Epithelial cell of esophagus (primary cell): ENCODE results near the gene BDKRB2.

ENCODE experiments used
- DNase-seq: peaks from one replicate; pipeline ENCODE4 v3.0.0; 2010; ENCODE audit warnings: low read depth
- H3K4me3 ChIP-seq: 2 replicates; pipeline ENCODE4 v1.5.1; 2011; ENCODE audit warnings: mild to moderate bottlenecking, low read length, control low read depth
- TF ChIP-seq, protein P1 (sequence below): IDR thresholded peaks from 2 replicates; pipeline ENCODE4 v1.5.1; 2011; ENCODE audit warnings: low read depth, mild to moderate bottlenecking, low read length, control low read depth, inconsistent platforms; ENCODE audit not compliant: insufficient read depth; ENCODE audit errors: missing control alignments

The BDKRB2 gene

DNA sequence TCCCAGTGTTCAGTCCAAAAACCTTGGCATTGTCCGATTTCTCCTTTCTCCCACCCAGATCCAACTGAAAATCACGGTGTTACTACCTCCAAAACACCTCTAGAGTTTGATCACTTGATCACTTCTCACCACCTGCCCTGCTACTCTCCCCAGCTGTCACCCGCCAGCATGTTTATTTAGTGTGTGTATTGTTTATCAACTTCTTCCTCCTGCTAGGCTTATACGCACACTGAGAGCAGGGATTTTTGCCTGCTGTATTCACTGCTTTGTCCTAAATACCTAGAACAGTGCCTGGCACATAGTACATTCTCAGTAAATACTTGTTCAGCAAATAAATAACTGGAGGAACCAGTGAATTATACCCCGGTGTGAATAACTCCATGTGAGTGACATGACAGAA, 56.4 kb downstream of the BDKRB2 start:
- TF ChIP-seq, protein P1, sequence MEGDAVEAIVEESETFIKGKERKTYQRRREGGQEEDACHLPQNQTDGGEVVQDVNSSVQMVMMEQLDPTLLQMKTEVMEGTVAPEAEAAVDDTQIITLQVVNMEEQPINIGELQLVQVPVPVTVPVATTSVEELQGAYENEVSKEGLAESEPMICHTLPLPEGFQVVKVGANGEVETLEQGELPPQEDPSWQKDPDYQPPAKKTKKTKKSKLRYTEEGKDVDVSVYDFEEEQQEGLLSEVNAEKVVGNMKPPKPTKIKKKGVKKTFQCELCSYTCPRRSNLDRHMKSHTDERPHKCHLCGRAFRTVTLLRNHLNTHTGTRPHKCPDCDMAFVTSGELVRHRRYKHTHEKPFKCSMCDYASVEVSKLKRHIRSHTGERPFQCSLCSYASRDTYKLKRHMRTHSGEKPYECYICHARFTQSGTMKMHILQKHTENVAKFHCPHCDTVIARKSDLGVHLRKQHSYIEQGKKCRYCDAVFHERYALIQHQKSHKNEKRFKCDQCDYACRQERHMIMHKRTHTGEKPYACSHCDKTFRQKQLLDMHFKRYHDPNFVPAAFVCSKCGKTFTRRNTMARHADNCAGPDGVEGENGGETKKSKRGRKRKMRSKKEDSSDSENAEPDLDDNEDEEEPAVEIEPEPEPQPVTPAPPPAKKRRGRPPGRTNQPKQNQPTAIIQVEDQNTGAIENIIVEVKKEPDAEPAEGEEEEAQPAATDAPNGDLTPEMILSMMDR, result no peak

DNA sequence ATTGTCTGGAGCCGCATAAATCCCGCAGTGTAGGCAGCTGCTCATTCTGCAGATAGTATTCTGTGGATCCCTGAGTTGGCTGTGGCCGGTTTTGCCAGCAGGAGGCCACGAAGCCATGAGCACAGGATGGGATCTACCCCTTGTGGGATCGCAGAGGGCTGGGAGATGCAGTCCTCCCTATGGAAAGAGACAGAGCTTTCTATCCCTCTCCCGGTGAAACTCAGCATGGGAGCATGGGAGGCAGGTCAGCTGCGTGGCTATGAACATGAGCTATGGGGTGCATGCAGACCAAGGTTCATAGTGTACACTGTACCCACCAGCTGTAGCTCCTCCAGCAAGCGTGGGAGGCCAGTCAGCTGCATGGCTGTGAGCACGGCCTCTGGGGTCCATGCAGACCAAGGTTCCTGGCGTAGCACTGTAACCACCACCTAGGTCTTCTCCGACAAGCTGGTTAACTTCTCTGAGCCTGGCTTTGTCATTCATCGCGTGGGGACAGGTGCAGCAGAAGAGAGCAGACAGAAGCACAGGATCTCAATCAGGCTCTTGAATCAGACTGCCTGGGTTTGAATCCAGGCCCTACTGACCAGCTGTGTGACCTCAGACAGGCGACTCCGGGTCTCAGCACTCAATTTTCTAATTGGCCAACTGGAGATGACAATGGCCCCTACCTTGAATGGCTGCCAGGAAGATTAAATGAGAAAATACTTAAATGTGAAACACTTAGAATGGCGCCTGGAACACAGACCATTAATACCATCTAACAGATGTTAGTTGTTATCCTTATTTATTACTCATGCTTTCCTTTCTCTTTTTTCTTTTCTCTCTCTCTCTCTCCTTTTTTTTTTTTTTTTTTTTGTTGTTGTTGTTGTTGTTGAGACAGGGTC, 57.4 kb downstream of the BDKRB2 start:
- no peak for DNase-seq
- no peak overlapping the region for H3K4me3 ChIP-seq
- TF ChIP-seq, protein P1, result no peak

More for the DNA sequence above, 56.4 kb downstream of the BDKRB2 start:
- DNase-seq, result no peak
- no peak overlapping the region for H3K4me3 ChIP-seq

DNA sequence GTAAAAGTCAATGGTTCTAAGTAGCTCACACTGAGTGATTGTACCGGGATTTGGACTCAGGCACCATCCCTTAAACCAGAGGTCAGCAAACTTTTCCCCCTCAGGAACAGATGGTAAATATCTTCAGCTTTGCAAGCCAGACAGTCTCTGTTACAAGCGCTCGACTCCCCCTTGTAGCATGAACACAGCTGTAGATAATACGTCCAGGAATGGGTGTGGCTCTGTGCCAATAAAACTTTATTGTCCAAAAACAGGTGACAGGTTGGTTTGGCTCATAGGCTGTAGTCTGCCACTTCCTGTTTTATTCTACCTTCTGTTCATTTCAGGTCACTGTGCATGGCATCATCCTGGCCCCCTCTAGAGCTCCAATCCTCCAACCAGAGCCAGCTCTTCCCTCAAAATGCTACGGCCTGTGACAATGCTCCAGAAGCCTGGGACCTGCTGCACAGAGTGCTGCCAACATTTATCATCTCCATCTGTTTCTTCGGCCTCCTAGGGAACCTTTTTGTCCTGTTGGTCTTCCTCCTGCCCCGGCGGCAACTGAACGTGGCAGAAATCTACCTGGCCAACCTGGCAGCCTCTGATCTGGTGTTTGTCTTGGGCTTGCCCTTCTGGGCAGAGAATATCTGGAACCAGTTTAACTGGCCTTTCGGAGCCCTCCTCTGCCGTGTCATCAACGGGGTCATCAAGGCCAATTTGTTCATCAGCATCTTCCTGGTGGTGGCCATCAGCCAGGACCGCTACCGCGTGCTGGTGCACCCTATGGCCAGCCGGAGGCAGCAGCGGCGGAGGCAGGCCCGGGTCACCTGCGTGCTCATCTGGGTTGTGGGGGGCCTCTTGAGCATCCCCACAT, 58.9 kb downstream of the BDKRB2 start:
- no peak for DNase-seq
- no peak overlapping the region for H3K4me3 ChIP-seq
- TF ChIP-seq, protein P1, result no peak

DNA sequence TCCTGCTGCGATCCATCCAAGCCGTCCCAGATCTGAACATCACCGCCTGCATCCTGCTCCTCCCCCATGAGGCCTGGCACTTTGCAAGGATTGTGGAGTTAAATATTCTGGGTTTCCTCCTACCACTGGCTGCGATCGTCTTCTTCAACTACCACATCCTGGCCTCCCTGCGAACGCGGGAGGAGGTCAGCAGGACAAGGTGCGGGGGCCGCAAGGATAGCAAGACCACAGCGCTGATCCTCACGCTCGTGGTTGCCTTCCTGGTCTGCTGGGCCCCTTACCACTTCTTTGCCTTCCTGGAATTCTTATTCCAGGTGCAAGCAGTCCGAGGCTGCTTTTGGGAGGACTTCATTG, 59.5 kb downstream of the BDKRB2 start:
- DNase-seq, result no peak
- TF ChIP-seq, protein P1, result no peak
- H3K4me3 ChIP-seq, result no peak overlapping the region

DNA sequence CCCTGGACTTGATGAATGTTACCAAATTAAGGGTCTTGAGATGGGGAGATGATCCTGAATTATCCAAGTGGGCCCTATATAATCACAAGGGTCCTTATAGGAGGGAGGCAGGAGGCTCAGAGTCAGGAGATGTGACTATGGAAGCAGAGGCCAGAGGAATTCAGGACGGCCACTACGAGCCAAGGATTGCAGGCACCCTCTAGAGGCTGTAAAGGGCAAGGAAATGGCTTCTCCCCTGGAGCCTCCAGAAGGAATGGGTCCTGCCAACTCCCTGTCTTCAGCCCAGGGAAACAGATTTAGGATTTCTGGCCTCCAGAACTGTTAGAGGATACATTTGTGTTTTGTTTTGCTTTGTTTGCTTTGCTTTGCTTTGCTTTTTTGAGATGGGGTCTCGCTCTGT, 60.2 kb downstream of the BDKRB2 start:
- TF ChIP-seq, protein P1, result peak; percentile 24
- DNase-seq, result no peak
- H3K4me3 ChIP-seq, result no peak overlapping the region

DNA sequence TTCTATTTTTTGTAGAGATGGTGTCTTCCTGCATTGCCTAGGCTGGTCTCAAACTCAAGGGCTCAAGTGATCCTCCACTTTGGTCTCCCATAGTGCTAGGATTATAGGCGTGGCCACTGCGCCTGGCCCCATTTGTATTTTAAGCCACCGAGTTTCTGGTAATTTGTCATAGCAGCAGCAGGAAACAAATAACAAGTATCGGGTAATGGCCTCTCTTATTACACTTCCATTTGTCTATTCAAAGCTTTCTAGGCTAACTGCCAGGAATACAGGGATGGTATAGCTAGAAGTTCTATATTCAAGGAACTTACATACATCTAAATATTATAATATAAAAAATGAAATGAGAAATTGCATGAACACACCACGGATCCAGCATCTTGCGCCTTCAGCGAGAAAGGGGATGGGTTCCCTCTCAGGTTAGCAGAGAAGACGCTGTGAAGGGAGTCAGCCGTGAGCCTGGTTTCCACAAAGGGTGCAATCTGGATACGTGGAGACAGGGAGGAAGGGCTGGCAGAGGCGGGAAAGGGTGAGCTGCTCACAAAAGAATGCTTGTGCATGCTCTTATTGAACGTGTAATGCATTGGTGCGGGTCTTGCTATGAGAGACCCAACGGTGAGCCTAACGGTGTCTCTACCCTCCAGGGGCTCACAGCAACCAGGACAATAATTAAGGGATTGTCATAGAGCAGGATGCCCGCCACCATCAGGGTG, 60.9 kb downstream of the BDKRB2 start:
- TF ChIP-seq, protein P1, result no peak
- H3K4me3 ChIP-seq, result no peak overlapping the region
- DNase-seq, result no peak
